ENCODE data around the gene SLC3A2.
A peak's percentile ranks its signal among the peaks of the same experiment; 100 is the strongest.

SLC3A2 gene

DNA sequence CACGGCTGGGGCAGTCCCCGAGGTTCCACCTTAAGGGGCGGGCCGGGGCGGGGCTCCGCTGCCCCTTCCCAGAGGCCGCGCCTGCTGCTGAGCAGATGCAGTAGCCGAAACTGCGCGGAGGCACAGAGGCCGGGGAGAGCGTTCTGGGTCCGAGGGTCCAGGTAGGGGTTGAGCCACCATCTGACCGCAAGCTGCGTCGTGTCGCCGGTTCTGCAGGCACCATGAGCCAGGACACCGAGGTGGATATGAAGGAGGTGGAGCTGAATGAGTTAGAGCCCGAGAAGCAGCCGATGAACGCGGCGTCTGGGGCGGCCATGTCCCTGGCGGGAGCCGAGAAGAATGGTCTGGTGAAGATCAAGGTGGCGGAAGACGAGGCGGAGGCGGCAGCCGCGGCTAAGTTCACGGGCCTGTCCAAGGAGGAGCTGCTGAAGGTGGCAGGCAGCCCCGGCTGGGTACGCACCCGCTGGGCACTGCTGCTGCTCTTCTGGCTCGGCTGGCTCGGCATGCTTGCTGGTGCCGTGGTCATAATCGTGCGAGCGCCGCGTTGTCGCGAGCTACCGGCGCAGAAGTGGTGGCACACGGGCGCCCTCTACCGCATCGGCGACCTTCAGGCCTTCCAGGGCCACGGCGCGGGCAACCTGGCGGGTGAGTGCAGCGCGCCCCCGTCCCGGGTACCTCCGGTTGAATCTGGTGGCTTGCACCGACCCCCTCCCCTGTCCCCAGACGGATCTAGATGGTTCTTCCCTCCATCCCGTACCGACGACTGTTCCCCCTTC, at the start of gene SLC3A2:
SLC3A2 (plus strand) TSS at position 94 of the 776 bp plus-strand sequence; CDS start at position 222, 128 bp downstream.
- TF ChIP-seq, protein P1, sequence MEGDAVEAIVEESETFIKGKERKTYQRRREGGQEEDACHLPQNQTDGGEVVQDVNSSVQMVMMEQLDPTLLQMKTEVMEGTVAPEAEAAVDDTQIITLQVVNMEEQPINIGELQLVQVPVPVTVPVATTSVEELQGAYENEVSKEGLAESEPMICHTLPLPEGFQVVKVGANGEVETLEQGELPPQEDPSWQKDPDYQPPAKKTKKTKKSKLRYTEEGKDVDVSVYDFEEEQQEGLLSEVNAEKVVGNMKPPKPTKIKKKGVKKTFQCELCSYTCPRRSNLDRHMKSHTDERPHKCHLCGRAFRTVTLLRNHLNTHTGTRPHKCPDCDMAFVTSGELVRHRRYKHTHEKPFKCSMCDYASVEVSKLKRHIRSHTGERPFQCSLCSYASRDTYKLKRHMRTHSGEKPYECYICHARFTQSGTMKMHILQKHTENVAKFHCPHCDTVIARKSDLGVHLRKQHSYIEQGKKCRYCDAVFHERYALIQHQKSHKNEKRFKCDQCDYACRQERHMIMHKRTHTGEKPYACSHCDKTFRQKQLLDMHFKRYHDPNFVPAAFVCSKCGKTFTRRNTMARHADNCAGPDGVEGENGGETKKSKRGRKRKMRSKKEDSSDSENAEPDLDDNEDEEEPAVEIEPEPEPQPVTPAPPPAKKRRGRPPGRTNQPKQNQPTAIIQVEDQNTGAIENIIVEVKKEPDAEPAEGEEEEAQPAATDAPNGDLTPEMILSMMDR (IDR thresholded peaks at IDR 0.05; ENCODE audit: low read length, missing control alignments): peak; percentile 43
- H3K4me3 ChIP-seq (replicated peaks; ENCODE audit: low read depth, low read length): peak within 1 kb of the TSS; percentile 74
- DNase-seq (ENCODE audit: low read depth): peak; percentile 86

DNA sequence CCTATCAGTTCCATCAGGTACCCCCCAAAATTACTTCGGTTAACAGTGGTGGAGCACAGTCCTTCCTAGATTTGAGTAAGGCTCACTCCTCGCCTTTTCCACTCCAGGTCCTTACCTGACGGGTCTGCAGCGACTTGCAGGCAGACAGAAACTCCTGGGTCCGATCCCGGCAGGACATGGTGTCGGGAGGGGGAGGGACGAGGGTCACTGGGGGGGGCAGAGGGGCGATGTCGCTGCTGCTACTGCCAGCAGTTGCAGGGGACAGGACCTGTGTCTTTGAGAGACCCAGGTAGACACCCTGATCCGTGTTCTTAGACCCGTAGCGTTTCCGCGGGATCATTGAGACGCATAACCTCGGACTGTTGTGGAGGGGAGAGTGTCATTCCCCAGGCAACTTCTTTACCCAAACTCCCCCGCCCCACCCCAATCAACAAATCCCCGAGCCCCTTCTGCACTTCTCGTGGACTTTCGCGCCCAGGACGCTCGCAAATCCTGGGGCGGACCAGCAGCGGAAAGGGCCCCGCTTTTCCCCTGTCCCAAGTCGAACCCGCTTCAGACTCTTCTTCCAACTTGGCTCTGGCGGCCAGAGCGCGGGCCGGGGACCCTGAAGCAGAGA, 49.7 kb upstream of the SLC3A2 start:
- DNase-seq (ENCODE audit: low read depth): no peak
- TF ChIP-seq, protein P1 (IDR thresholded peaks at IDR 0.05; ENCODE audit: low read length, missing control alignments): no peak

DNA sequence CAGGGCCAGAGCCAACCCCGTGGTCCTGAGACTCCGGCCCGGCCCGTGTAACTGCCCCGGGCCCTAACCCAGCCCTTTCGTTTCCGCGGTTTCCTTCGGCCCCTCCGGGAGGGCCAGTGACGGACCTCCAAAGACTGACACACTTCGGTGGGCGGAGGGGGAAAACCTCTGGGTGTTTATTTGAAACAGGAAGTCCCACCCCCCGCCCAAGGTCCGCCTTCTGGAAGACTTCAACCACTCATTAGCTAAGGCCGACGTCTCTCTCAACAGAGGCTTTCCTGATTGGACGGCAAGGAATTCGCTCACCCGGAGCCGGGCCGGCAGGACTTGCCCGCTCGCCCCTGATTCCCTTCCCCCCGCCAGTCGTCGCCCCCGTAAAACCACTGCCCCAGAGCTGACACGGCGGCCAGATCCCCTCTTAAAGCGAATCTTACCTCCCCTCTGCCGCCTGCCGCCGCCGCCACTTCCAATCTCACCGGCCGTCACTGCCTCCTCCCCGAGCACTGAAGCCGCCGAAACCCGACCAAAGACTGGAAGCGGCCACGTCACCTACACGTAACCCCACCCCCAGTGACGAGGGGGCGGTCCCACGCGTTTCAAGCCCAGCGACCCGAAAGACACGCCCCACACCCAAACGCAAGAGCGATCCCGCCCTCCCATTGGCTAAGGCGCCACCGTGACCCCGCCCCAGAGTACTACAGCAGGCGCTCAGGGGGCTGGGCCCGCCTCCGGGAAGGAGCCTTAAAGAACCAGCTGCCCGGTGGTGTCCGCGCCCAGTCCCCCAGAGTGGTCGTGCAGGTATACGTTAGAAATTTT, 49.0 kb upstream of the SLC3A2 start, which contains the start of gene STX5:
STX5 (minus strand) TSS at position 532 of the 816 bp plus-strand sequence. CDS start 808 bp downstream, outside the sequence.
- peak within 1 kb of the TSS; percentile 87 for H3K4me3 ChIP-seq (replicated peaks; ENCODE audit: low read depth, low read length)
- TF ChIP-seq, protein P1 (IDR thresholded peaks at IDR 0.05; ENCODE audit: low read length, missing control alignments): no peak
- DNase-seq (ENCODE audit: low read depth): peak; percentile 99

More for the DNA sequence above, 49.7 kb upstream of the SLC3A2 start:
- peak overlapping the region; percentile 87 for H3K4me3 ChIP-seq (replicated peaks; ENCODE audit: low read depth, low read length)

DNA sequence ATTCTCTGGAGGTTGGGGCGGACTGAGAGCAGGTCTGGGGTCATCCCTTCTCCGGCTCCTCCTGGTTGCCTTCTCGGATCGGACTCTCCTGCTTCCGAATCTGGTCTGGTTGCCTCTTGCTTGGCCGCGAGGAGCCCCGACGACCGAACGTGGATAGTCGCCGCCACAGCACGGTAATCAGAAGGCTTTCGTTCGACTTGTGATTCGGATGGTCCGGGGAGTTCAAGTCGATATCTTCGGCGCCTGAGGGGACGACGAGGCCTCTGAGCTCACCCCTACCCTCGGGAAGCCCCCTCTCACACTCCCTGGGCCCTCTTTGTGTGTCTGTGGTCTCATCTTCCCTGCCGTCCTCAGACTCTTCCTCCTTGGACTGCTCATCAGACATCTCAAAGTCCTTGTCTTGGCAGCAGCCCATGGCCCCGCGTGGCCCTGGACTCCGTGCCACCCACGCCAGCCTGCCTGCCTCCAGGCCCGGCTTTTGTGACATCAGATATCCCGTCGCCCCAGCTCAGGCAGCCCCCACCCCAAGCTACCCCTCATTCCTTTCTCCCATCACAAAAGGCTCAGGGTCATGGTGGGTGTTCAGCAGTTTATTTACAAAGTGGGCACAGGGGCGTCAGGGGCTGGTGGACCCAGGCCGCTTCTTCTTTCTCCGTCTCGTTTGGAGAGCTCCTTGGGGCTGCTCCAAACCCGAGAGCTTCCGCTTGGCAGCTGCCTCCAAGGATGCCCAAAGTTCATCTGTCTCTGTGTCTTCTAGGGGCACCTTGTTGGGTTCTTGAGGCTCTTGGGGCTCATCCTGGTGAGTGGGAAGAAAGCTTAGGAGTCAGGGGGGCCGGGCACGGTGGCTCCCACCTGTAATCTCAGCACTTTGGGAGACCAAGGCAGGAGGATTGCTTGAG, 48.1 kb upstream of the SLC3A2 start, which contains the start of gene TEX54:
TEX54 (minus strand) TSS at position 506 of the 899 bp plus-strand sequence.
- TF ChIP-seq, protein P1 (IDR thresholded peaks at IDR 0.05; ENCODE audit: low read length, missing control alignments): no peak
- H3K4me3 ChIP-seq (replicated peaks; ENCODE audit: low read depth, low read length): peak within 1 kb of the TSS; percentile 87
- no peak for DNase-seq (ENCODE audit: low read depth)

DNA sequence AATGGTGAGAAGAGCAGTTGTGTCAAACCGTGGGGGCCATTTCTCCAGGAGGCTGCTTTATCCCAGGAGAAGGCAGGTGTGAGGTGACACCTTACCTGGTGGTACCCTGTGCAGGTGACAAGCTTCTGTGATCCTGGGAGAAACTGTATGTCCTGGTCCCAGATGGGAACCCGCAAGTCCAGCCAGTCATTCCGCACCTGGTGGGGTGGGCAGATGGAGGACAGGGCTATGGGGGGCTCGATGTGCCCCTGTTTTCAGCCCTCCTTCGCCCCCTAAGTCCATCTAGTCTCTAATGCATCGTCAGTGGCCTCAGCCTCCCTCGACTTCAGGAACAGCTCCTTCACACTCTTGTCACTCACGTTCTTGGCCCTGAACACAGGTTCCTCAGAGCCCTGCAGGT, 45.4 kb upstream of the SLC3A2 start:
- H3K4me3 ChIP-seq (replicated peaks; ENCODE audit: low read depth, low read length): no peak overlapping the region
- TF ChIP-seq, protein P1 (IDR thresholded peaks at IDR 0.05; ENCODE audit: low read length, missing control alignments): no peak
- no peak for DNase-seq (ENCODE audit: low read depth)

All from fibroblast of pulmonary artery (primary cell).